Gastrocnemius medialis (tissue), 4 donors: ENCODE results near the gene MILR1. TPM values are rescaled to one million over a fixed set of nuclear protein-coding genes. Genes with fewer than 3 reads are reported as not detected.
"Not testable (repeated sequence)": the region's sequence is repeated elsewhere in the genome, so short reads cannot be mapped to it uniquely, and the experiment has no call there.

Source experiments
- ATAC-seq, 2 donors: fragments of 150-250 bp; one replicate each; pipeline ENCODE4 v1.9.1; 2016
- DNase-seq, 2 donors: peaks; one replicate each; pipeline ENCODE4 v3.0.0-alpha.2; 2019
- H3K27ac ChIP-seq, 4 donors: fragments of 200-600 bp; sonication (generic); 1 replicate in 1 of 4; 2 replicates in 3 of 4; pipeline ENCODE4 v1.5.1; 2016 to 2018; ENCODE audit warnings: mild to moderate bottlenecking in 2 of 4, moderate library complexity in 1 of 4
- H3K27me3 ChIP-seq, 3 donors: fragments of 200-600 bp; sonication (generic) in 2 of 3; 1 replicate in 1 of 3; 2 replicates in 2 of 3; pipeline versions ENCODE4 v1.5.1 to v1.6.0; 2016 to 2019; ENCODE audit warnings: mild to moderate bottlenecking in 1 of 3, moderate library complexity in 1 of 3
- H3K36me3 ChIP-seq, 2 donors: fragments of 200-600 bp; sonication (generic) in 1 of 2; one replicate each; pipeline ENCODE4 v1.5.1; 2017 to 2018
- H3K4me1 ChIP-seq, 2 donors: fragments of 200-600 bp; sonication (generic) in 1 of 2; one replicate each; pipeline ENCODE4 v1.5.1; 2016 to 2017; ENCODE audit warnings: mild to moderate bottlenecking in 2 of 2
- H3K4me3 ChIP-seq, 4 donors: fragments of 200-600 bp; sonication (generic) in 3 of 4; 1 replicate in 1 of 4; 2 replicates in 3 of 4; pipeline ENCODE4 v1.5.1; 2016 to 2019; ENCODE audit warnings: mild to moderate bottlenecking in 2 of 4
- H3K9me3 ChIP-seq, 3 donors: fragments of 200-600 bp; sonication (generic) in 2 of 3; 1 replicate in 1 of 3; 2 replicates in 2 of 3; pipeline ENCODE4 v1.5.1; 2016 to 2019
- CTCF ChIP-seq, 5 experiments: fragments of 450-650 bp in 3 of 5; fragments of 200-600 bp in 2 of 5; sonication (generic) in 2 of 5; IDR thresholded peaks in 4 of 5; conservative IDR thresholded peaks in 1 of 5; 1 replicate in 4 of 5; 2 replicates in 1 of 5; pipeline ENCODE4 v1.5.1; 2016 to 2019; ENCODE audit warnings: antibody characterized with exemption in 5 of 5, mild to moderate bottlenecking in 3 of 5, moderate library complexity in 3 of 5
- POLR2A ChIP-seq, 2 donors: fragments of 450-650 bp; IDR thresholded peaks; one replicate each; pipeline ENCODE4 v1.6.1; 2017; ENCODE audit warnings: antibody characterized with exemption in 2 of 2, mild to moderate bottlenecking in 2 of 2, moderate library complexity in 2 of 2
- in situ Hi-C, 4 donors: fragments of 200-750 bp; cut with MboI; loops; one replicate each; pipeline versions ENCODE4 v1.15.0 to v1.8.0; 2017; ENCODE audit warnings: low sequenced_read_pairs in 4 of 4
- intact Hi-C: fragments of 100-400 bp; cut with DNase I; formaldehyde crosslinking; loops from one replicate; pipeline ENCODE4 v1.15.1; 2023; ENCODE audit warnings: low total_unique reads
- total RNA-seq, 4 donors: library from RNA; depleted of rRNA; stranded (reverse); fragments of >200 nt; gene quantifications; one replicate each; pipeline versions ENCODE4 v1.1.0 to v1.2.3, GENCODE V29; 2016

The MILR1 gene
- total RNA-seq, 4 donors from 2014 or later = 0.76 to 3.3 (median 2.2) TPM; not detected in 1

- Histone ChIP-seq H3K27ac (no peak overlapping the region), H3K4me1 (no peaks in the 10 kb centered on the region), H3K36me3 (no peaks in the 10 kb centered on the region), H3K9me3 (no peaks in the 10 kb centered on the region), H3K4me3 (no peak overlapping the region), H3K27me3 (no peaks in the 10 kb centered on the region)
- no peak for ATAC-seq
- DNase-seq = no peak
- TF ChIP-seq CTCF (IDR thresholded peaks at IDR 0.05 in 4 of 5, conservative IDR thresholded peaks at IDR 0.05 in 1 of 5) = no peak
- no peak for TF ChIP-seq POLR2A (IDR thresholded peaks at IDR 0.05)
- intact Hi-C loops = no loop called here
- in situ Hi-C loops = no loop called here
Observed at GRCh38 chr17:64455993-64456885, 7.3 kb downstream of the MILR1 start.

DNA sequence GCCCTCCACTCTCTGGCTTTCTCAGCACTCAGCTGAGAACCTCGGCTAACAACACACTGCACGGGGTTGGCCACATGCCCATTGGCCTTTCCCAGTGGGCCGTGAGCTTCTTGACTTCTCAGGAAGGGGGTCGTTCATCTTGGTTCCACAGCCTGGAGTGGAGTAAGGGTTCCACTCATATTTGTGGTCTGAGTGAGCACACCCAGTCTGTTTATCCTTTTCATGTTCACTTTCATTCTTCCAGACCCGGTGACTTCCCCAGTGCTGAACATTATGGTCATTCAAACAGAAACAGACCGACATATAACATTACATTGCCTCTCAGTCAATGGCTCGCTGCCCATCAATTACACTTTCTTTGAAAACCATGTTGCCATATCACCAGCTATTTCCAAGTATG, 8.2 kb downstream of the MILR1 start:
- Histone ChIP-seq H3K4me3 (no peak overlapping the region), H3K27ac (no peak overlapping the region), H3K4me1 (no peaks in the 10 kb centered on the region), H3K36me3 (no peaks in the 10 kb centered on the region), H3K27me3 (no peaks in the 10 kb centered on the region), H3K9me3 (no peaks in the 10 kb centered on the region)
- DNase-seq (no peak), ATAC-seq (no peak)
- TF ChIP-seq CTCF (IDR thresholded peaks at IDR 0.05 in 4 of 5, conservative IDR thresholded peaks at IDR 0.05 in 1 of 5) (no peak), POLR2A (IDR thresholded peaks at IDR 0.05) (no peak)
- in situ Hi-C loops (no loop called here), intact Hi-C loops (no loop called here)

GRCh38 chr17:64458756-64459155, 9.8 kb downstream of the MILR1 start:
- H3K4me1 ChIP-seq = no peaks in the 10 kb centered on the region
- TF ChIP-seq CTCF (IDR thresholded peaks at IDR 0.05 in 4 of 5, conservative IDR thresholded peaks at IDR 0.05 in 1 of 5) (no peak), POLR2A (IDR thresholded peaks at IDR 0.05) (no peak)
- H3K4me3 ChIP-seq = no peak overlapping the region
- intact Hi-C loops = no loop called here
- H3K27ac ChIP-seq = no peak overlapping the region
- H3K27me3 ChIP-seq = no peaks in the 10 kb centered on the region
- ATAC-seq (no peak), DNase-seq (no peak)
- no peaks in the 10 kb centered on the region for H3K36me3 ChIP-seq
- no peaks in the 10 kb centered on the region for H3K9me3 ChIP-seq
- in situ Hi-C loops = no loop called here

- no peaks in the 10 kb centered on the region for H3K9me3 ChIP-seq
- intact Hi-C loops = no loop called here
- H3K4me3 ChIP-seq = no peak overlapping the region
- H3K27me3 ChIP-seq = no peaks in the 10 kb centered on the region
- TF ChIP-seq CTCF (IDR thresholded peaks at IDR 0.05 in 4 of 5, conservative IDR thresholded peaks at IDR 0.05 in 1 of 5) (no peak), POLR2A (IDR thresholded peaks at IDR 0.05) (no peak)
- H3K36me3 ChIP-seq = no peaks in the 10 kb centered on the region
- H3K27ac ChIP-seq = no peak overlapping the region
- no peaks in the 10 kb centered on the region for H3K4me1 ChIP-seq
- in situ Hi-C loops = no loop called here
- no peak for ATAC-seq
- DNase-seq = no peak
Observed at GRCh38 chr17:64459284-64459747, 10.4 kb downstream of the MILR1 start.

GRCh38 chr17:64459818-64460217, 10.9 kb downstream of the MILR1 start:
- ATAC-seq, H3K9me3 ChIP-seq, H3K27me3 ChIP-seq, DNase-seq, H3K4me1 ChIP-seq, H3K36me3 ChIP-seq, H3K27ac ChIP-seq, intact Hi-C loops, in situ Hi-C loops, H3K4me3 ChIP-seq: not testable (repeated sequence)
